ENCODE results near the gene SUPT20H.

Gene SUPT20H

GRCh38 chr13:37102896-37103295 lies 43.4 kb upstream of the SUPT20H start:
- no peaks in the 10 kb centered on the region for H3K79me2 ChIP-seq (ENCODE audit: insufficient read depth, low read length)
- no peak overlapping the region for H3K9ac ChIP-seq (ENCODE audit: low read length)
- no peaks in the 10 kb centered on the region for H3K27me3 ChIP-seq (ENCODE audit: insufficient read depth, low read length)

GRCh38 chr13:37101201-37101600 lies 41.7 kb upstream of the SUPT20H start:
- no peaks in the 10 kb centered on the region for H3K79me2 ChIP-seq (ENCODE audit: insufficient read depth, low read length)
- no peaks in the 10 kb centered on the region for H4K20me1 ChIP-seq (ENCODE audit: insufficient read depth, low read length)
- H3K27ac ChIP-seq (ENCODE audit: low read depth, low read length, poor library complexity, severe bottlenecking) = no peak overlapping the region
- H3K4me3 ChIP-seq (ENCODE audit: low read depth, low read length, poor library complexity, severe bottlenecking) = no peak overlapping the region
- no peaks in the 10 kb centered on the region for H3K4me1 ChIP-seq (ENCODE audit: insufficient read depth, low read length, severe bottlenecking)
- H3K27me3 ChIP-seq (ENCODE audit: insufficient read depth, low read length) = no peaks in the 10 kb centered on the region
- no peaks in the 10 kb centered on the region for H3K9me2 ChIP-seq (ENCODE audit: low read depth, low read length)
- H3K4me2 ChIP-seq (ENCODE audit: low read length) = no peak overlapping the region
- no peak overlapping the region for H2AFZ ChIP-seq (ENCODE audit: low read length)
- TF ChIP-seq CTCF (IDR thresholded peaks at IDR 0.05; ENCODE audit: low read length) (no peak), EZH2 (IDR thresholded peaks at IDR 0.05; ENCODE audit: borderline replicate concordance, low read length) (no peak)
- no peaks in the 10 kb centered on the region for H3F3A ChIP-seq (ENCODE audit: insufficient read depth, low read length)
- no peak overlapping the region for H3K9ac ChIP-seq (ENCODE audit: low read length)
- H3K36me3 ChIP-seq (ENCODE audit: insufficient read depth, low read length) = no peaks in the 10 kb centered on the region
- no peaks in the 10 kb centered on the region for H3K9me3 ChIP-seq (ENCODE audit: low read length)

More at GRCh38 chr13:37102896-37103295, 43.4 kb upstream of the SUPT20H start:
- no peak overlapping the region for H3K27ac ChIP-seq (ENCODE audit: low read depth, low read length, poor library complexity, severe bottlenecking)
- no peak overlapping the region for H3K4me3 ChIP-seq (ENCODE audit: low read depth, low read length, poor library complexity, severe bottlenecking)
- no peak overlapping the region for H2AFZ ChIP-seq (ENCODE audit: low read length)
- H3K4me1 ChIP-seq (ENCODE audit: insufficient read depth, low read length, severe bottlenecking) = no peaks in the 10 kb centered on the region
- no peak overlapping the region for H3K4me2 ChIP-seq (ENCODE audit: low read length)
- H3K9me2 ChIP-seq (ENCODE audit: low read depth, low read length) = no peaks in the 10 kb centered on the region
- TF ChIP-seq EZH2 (IDR thresholded peaks at IDR 0.05; ENCODE audit: borderline replicate concordance, low read length) (no peak), CTCF (IDR thresholded peaks at IDR 0.05; ENCODE audit: low read length) (no peak)
- H3F3A ChIP-seq (ENCODE audit: insufficient read depth, low read length) = no peaks in the 10 kb centered on the region
- H3K36me3 ChIP-seq (ENCODE audit: insufficient read depth, low read length) = no peaks in the 10 kb centered on the region
- H3K9me3 ChIP-seq (ENCODE audit: low read length) = no peaks in the 10 kb centered on the region
- no peaks in the 10 kb centered on the region for H4K20me1 ChIP-seq (ENCODE audit: insufficient read depth, low read length)

GRCh38 chr13:37100731-37101130 lies 41.2 kb upstream of the SUPT20H start:
- Histone ChIP-seq H3K4me1 (ENCODE audit: insufficient read depth, low read length, severe bottlenecking) (no peaks in the 10 kb centered on the region), H4K20me1 (ENCODE audit: insufficient read depth, low read length) (no peaks in the 10 kb centered on the region), H3K4me2 (ENCODE audit: low read length) (no peak overlapping the region), H3K9me3 (ENCODE audit: low read length) (no peaks in the 10 kb centered on the region), H3F3A (ENCODE audit: insufficient read depth, low read length) (no peaks in the 10 kb centered on the region), H3K9ac (ENCODE audit: low read length) (no peak overlapping the region), H3K27ac (ENCODE audit: low read depth, low read length, poor library complexity, severe bottlenecking) (no peak overlapping the region), H2AFZ (ENCODE audit: low read length) (no peak overlapping the region), H3K9me2 (ENCODE audit: low read depth, low read length) (no peaks in the 10 kb centered on the region), H3K36me3 (ENCODE audit: insufficient read depth, low read length) (no peaks in the 10 kb centered on the region), H3K4me3 (ENCODE audit: low read depth, low read length, poor library complexity, severe bottlenecking) (no peak overlapping the region), H3K27me3 (ENCODE audit: insufficient read depth, low read length) (no peaks in the 10 kb centered on the region), H3K79me2 (ENCODE audit: insufficient read depth, low read length) (no peaks in the 10 kb centered on the region)
- no peak for TF ChIP-seq EZH2 (IDR thresholded peaks at IDR 0.05; ENCODE audit: borderline replicate concordance, low read length)
- no peak for TF ChIP-seq CTCF (IDR thresholded peaks at IDR 0.05; ENCODE audit: low read length)

Data from OCI-LY1 (cell line).